Stimulated activated CD8-positive, alpha-beta memory T cell treated with anti-CD3 and anti-CD28 coated beads, Interleukin-15, amount 100 ng/mL, for 4 hours (primary cell): ENCODE results near the gene PHPT1.

ENCODE experiments used
- DNase-seq, 2 donors: peaks; one replicate each; pipeline ENCODE4 v3.0.0-alpha.2; 2020; ENCODE audit warnings: low read depth in 2 of 2

Gene PHPT1

DNA sequence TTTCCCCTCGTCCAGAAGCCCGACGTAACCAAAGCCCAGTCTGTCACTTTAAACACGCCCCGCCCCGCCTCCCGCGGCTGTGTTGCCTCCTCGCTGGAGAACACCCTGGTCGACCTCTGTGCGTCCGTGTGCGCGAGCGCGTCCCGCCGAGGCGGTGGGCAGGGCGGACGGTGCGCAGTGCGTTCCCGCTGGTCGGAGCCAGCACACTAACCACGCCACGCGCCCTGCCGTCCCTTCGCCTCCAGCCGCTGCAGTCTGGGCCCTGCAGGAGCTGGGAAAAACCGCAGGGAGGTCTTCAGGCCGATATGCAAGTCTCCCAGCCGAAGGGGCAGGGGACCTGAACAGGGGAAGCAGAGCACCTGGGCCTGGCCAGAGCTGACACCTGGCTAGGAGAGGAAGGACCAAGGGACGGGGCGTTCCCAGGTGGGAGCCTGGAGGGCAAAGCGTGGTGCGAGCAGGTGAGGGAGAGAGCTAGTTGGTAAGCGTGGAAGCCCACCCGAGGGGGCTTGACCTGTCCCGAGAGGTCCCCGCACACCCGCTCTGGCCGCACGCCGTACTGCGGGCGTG lies 1.3 kb upstream of the PHPT1 start:
- peak; percentile 37 for DNase-seq

DNA sequence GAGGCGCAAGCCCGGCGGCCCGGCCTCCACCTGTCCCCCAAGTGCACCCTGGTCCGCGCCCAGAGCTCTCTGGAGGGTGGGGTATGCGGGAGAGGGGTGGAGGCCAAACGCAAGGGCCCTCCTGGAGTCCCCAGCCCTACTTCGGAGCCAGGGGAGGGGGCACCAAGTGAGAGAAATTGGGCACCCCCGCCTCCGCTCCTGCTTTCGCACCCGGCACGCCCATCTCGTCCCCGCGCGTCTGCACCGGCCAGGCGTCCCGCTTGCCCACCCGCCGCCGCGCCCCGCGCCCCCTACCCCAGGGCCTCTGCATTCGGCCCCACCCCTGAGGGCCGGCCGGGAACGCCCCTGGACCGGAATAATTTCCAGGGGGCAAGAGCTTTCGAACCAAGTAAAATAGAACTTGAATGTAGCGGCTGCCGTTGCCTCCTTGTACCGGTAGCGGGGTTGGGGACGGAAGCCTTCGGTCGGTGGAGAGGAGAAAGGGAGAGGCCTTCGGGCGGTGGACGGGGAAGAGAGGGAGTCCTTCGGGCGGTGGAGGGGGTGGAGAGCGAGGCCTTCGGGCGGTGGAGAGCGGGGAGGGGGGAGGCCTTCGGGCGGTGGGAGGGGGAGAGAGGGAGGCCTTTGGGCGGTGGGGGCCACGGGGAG lies 694 bp upstream of the PHPT1 start:
- no peak for DNase-seq

DNA sequence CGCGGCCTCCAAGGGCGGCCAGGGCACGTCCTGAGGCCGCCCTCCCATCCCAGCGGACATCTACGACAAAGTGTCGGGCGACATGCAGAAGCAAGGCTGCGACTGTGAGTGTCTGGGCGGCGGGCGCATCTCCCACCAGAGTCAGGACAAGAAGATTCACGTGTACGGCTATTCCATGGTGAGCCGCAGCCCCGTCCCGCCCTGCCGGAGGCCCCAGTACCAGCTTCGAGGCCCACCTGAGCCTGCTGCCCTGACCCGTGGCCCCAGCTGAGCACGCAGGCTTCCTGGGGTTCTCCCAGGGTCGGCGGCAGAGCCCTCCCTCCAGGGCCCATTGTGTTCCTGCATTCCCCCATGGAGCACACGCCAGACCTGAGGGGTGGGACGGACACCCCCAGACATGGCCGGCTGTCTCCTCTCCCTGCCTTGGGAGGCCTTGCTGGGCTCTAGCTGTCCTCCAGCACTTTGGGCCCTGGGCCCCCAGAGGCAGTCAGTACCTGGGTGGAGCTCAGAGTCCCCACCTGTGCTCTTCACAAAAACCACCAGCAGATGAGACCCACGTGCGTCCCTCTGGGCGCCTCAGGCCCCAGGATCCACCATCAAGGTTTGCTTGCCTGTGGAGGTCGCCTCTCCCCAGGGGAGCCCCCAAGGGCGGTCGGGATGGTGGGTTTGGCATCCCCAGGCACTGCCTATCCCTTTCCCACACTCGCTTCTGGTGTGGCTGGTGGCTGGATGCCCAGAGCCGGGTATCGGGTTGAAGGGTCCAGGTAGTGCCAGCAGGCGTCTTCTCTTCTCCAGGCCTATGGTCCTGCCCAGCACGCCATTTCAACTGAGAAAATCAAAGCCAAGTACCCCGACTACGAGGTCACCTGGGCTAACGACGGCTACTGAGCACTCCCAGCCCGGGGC lies 1.0 kb downstream of the PHPT1 start:
- no peak for DNase-seq

DNA sequence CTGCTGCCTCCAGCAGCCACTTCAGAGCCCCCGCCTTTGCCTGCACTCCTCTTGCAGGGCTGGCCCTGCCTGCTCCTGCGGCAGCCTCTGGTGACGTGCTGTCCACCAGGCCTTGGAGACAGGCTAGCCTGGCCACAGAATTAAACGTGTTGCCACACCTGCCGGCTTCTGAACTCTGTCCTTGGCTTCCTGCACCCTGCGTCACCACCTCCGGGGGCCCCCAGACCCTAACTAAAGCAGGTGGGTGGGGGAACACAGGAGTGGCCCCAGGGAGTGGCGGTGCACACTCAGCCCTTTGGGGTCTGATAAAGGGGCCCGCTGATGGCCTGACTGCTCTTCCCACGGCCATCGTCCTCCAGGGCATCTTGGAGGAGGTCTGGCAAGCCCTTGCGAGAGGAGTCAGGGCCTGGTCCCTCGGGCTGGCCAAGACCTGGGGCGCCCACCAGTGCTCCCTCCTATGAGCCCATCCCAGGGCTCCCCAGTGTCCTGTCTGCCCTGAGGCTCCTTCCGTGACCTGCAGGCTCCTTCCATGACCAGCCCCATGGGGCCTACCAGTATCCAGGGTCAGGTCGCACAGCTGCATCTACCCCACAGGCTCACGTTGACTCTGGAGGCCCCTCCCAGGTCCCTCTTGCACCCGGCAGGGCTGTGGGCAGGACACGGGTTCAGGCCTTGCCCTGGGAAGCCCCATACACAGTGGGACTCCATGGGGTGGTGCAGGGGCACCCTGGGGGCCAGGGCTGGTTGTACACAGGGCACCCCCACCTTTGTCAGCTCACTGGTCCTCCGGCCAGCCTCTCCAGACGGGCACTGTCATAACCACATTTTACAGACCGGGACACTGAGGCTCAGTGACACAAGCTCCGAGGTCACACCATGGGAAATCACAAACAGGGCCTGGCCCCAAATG lies 1.9 kb downstream of the PHPT1 start:
- DNase-seq = no peak

DNA sequence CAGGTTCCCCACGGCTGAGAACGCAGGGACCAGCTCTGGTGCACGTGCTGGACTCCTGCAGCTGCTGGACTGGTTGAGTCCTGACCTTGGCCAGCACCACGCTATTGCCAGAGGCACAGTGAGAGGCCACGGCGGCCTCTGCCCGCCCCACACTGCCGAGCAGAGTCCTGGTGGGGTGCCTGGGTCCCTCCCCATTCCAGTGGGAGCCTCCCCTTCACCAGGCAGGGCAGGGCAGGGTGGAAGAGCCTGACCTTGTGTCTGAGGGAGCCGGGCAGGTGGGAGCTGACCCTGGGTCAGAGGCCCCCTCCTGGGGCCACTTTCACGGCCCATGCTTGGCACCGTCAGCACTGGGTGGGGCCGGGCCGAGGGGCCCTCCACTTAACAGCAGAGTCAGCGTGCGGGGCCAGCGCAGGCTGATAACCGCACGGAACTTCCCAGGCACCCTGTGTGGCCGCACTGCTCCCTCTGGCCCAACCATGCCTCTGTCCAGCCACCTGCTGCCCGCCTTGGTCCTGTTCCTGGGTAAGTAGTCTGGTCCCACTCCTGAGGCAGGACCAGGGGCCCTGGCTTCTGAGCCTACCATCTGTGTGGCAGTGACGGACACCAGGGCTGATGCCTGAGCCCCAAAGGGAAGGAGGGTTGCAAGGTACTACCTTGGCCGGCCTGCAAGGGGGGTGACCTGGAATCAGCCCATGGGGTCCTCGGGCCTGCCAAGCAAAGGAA lies 2.9 kb downstream of the PHPT1 start, which contains the start of gene MAMDC4:
MAMDC4 (plus strand) TSS at position 406 of the 723 bp plus-strand sequence; CDS start at position 477, 71 bp downstream.
- no peak for DNase-seq

DNA sequence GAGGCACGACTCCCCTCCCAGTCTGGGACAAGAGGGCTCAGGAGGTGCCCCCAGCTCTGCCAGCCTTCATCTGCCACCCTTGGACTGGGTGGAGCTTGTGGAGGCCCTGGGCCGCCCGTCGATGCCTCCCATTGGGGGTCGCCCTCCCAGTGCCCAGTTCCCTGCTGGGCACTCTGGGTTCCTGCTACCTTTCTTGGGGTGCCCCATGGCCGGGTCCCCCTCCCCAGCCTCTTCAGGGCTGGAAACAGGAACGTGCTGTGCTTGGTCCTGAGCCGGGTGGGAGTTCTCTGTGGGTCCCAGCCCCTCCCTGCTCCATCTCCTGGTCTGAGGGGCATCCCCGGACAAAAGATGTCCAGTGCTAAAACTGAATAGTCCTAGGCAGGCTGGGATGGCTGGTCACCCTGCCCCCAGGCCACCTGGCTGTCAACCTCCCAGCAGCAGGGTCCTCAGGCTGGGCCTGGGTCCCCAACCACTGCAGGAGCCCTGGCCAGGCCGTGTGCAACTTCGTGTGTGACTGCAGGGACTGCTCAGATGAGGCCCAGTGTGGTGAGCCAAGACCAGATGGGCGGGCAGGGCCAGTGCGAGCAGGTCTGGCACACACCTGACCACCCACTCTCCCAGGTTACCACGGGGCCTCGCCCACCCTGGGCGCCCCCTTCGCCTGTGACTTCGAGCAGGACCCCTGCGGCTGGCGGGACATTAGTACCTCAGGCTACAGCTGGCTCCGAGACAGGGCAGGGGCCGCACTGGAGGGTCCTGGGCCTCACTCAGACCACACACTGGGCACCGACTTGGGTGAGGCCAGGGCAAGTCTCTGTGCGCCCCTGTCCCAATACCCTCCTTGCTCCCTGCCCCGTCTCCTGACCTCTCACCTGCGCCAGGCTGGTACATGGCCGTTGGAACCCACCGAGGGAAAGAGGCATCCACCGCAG lies 3.7 kb downstream of the PHPT1 start:
- no peak for DNase-seq

DNA sequence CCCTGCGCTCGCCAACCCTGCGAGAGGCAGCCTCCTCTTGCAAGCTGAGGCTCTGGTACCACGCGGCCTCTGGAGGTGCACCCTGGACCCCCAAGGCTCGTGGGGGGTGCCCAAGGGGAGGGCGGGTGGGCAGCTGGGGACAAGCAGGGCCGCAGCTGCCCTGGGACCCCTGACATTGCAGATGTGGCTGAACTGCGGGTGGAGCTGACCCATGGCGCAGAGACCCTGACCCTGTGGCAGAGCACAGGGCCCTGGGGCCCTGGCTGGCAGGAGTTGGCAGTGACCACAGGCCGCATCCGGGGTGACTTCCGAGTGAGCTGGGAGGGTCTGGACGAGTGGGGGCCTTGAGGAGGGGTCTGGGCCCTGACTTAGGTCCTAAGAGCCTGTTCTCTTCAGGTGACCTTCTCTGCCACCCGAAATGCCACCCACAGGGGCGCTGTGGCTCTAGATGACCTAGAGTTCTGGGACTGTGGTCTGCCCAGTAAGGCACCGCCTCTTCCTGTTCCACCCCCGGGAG lies 4.4 kb downstream of the PHPT1 start:
- no peak for DNase-seq

DNA sequence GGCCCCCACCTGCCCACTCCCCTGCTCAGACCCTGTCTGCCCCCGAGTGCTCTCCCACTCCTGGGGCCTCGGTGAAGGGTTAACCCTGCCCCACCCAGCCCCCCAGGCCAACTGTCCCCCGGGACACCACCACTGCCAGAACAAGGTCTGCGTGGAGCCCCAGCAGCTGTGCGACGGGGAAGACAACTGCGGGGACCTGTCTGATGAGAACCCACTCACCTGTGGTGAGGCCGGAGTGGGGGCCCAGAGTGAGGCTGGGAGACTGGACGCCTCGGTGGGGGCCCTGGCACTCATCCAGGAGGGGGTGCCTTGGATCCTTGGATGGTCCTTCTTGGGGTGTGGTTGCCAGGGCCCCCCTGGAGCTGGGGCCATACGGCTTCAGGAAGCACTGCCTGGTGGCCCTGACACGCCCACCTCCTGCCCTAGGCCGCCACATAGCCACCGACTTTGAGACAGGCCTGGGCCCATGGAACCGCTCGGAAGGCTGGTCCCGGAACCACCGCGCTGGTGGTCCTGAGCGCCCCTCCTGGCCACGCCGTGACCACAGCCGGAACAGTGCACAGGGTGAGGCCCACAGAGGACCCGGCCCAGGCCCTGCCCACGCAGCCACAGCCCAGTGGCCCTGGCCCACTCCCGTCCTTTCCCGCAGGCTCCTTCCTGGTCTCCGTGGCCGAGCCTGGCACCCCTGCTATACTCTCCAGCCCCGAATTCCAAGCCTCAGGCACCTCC lies 5.1 kb downstream of the PHPT1 start:
- DNase-seq = no peak

DNA sequence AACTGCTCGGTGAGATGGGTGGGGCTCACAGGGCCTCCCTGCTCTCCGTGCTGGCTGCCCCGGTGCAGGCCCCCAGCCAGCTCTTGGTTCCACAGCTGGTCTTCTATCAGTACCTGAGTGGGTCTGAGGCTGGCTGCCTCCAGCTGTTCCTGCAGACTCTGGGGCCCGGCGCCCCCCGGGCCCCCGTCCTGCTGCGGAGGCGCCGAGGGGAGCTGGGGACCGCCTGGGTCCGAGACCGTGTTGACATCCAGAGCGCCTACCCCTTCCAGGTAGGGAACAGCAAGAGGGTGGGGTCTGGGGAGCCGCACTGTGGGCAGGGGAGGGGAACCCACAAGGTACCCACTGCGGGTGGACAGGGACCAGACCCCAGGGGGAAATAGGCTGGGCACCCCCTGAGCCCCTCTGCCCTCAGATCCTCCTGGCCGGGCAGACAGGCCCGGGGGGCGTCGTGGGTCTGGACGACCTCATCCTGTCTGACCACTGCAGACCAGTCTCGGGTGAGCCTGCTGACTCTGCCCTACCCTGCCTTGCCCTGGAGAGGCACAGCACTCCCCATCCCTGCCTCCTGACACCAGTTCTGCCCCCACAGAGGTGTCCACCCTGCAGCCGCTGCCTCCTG lies 5.7 kb downstream of the PHPT1 start:
- no peak for DNase-seq

DNA sequence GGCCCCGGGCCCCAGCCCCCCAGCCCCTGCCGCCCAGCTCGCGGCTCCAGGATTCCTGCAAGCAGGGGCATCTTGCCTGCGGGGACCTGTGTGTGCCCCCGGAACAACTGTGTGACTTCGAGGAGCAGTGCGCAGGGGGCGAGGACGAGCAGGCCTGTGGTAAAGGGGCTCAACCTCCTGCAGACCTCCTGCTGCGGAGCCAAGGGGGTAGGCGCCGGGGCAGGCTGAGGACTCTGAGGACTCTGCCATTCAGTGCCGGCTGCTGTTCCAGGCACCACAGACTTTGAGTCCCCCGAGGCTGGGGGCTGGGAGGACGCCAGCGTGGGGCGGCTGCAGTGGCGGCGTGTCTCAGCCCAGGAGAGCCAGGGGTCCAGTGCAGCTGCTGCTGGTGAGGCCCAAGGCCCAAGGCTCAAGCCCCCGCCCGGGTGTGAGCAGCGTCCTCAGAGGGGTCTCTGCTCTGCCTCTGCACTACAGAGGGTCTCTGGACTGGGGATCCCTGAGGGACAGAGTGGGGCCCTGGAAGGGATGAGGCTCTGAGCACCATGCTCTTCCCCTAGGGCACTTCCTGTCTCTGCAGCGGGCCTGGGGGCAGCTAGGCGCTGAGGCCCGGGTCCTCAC lies 6.4 kb downstream of the PHPT1 start:
- no peak for DNase-seq

DNA sequence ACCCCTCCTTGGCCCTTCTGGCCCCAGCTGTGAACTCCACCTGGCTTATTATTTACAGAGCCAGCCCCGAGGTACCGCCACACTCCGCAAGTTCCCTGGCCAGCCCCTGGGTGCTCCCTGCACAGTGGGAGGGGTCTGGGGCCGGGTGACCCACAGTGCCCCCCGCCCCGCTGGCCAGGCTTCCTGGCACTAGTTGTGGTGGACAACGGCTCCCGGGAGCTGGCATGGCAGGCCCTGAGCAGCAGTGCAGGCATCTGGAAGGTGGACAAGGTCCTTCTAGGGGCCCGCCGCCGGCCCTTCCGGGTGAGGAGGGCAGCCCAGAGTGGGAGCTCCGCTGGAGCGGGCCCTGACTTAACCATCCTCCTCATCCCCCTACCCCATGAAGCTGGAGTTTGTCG lies 6.9 kb downstream of the PHPT1 start:
- no peak for DNase-seq

DNA sequence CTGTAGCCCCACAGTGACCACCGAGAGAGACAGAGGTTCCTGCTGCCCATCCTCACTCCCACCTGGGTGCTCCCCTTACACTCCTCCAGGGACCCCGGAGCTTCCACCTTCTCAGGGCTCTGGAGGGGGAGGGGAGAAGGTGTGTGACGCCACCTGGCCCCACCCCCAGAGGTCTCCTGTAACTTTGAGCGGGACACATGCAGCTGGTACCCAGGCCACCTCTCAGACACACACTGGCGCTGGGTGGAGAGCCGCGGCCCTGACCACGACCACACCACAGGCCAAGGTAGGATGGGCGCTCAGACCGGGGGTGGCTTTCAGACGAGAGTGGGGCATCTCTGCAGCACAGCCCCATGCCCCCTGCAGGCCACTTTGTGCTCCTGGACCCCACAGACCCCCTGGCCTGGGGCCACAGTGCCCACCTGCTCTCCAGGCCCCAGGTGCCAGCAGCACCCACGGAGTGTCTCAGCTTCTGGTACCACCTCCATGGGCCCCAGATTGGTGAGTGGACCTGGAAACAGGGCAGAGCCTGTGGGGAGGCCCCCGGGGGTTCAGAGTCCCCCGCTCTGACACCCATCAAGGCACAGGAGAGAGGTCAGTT lies 7.4 kb downstream of the PHPT1 start:
- DNase-seq = no peak

DNA sequence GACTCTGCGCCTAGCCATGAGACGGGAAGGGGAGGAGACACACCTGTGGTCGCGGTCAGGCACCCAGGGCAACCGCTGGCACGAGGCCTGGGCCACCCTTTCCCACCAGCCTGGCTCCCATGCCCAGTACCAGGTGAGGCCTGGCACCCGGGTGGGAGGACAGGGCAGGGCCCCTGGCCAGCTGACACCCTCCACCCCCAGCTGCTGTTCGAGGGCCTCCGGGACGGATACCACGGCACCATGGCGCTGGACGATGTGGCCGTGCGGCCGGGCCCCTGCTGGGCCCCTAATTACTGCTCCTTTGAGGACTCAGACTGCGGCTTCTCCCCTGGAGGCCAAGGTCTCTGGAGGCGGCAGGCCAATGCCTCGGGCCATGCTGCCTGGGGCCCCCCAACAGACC lies 8.0 kb downstream of the PHPT1 start:
- DNase-seq = no peak

DNA sequence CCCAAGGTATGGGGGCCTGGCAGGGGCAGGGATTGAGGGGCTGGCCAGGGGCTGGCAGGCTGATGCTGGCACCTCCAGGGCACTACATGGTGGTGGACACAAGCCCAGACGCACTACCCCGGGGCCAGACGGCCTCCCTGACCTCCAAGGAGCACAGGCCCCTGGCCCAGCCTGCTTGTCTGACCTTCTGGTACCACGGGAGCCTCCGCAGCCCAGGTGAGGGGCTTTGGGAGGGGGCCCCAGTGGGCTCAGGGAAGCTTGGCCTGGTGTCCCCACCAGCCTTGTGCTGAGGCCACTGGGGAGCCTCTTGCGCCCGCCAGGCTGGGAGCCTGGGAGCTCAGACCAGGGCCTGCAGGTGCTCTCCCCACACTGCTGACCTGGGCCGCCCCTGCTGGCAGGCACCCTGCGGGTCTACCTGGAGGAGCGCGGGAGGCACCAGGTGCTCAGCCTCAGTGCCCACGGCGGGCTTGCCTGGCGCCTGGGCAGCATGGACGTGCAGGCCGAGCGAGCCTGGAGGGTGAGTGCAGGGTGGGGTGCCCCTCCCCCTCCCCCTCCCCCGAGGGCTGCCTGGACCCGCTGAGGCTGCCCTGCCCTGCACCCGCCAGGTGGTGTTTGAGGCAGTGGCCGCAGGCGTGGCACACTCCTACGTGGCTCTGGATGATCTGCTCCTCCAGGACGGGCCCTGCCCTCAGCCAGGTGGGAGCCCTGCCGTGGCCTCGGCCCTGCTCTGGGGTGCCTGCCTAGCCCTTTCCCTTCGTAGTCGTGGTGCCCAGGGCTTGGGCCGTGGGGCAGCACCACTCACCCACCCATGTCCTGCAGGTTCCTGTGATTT lies 8.6 kb downstream of the PHPT1 start:
- no peak for DNase-seq

DNA sequence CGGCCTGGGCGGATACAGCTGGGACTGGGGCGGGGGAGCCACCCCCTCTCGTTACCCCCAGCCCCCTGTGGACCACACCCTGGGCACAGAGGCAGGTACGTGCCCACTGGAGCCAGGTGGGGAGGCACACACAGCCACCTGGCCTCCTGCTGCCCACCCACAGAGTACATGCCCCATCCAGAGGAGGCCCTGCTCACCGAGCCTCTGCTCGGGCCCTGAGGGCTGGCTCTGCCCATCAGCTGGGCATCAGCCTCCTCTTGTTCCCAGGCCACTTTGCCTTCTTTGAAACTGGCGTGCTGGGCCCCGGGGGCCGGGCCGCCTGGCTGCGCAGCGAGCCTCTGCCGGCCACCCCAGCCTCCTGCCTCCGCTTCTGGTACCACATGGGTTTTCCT lies 9.2 kb downstream of the PHPT1 start:
- DNase-seq = no peak

DNA sequence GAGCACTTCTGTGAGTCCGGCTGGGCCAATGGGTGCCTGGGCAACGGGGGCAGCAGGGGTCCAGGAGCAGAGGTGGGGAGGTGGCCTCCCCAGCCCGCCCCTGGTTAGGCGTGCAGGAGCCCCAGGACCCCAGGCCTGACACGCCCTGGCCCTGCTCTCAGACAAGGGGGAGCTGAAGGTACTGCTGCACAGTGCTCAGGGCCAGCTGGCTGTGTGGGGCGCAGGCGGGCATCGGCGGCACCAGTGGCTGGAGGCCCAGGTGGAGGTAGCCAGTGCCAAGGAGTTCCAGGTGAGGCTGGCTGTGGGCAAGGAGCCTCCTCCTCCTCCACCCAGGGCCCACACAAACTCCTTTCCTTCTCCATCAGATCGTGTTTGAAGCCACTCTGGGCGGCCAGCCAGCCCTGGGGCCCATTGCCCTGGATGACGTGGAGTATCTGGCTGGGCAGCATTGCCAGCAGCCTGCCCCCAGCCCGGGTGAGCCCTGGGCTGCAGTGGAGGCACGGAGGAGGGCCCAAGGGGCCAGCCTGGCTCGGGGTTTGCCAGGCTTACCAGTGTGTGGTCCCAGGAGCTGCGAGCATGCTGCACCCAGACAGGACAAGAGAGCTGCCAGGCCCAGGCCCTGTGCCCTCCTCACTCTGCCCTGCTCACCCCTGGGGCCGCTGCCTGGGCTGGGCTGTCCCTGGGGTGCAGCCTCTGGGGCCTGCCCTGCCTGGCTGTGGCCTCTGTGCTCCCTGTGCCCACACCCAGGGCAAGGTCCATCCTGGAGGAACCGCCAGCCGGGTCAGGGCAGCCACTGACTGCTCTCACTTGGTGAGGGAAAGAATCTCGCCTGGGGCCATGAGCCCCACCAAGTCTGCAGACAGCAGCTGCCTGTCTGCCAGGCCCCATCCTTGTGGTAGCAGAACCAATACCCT lies 9.9 kb downstream of the PHPT1 start:
- no peak for DNase-seq
